Measurements from ENCODE around the gene FSTL4.

Gene FSTL4

DNA sequence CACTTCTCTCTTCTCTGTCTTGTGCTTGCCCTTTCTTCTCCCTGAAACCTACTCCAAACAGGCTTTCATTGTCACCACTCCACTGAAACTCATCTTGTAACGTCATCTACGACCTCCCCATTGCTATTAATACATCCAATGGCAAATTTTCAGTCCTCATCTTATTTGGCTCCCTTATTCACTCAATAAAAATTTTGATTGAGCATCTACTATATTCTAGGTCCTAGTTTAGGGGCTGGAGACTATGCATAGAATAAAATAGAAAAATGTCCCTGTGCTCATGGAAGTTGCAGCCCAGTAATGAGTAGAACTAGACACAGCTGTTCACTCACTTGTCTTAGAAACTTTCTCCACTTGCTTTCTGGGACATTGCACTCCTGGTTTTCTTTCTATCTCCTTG, 24.9 kb upstream of the FSTL4 start:
- DNase-seq (ENCODE audit: insufficient read length, low spot score) (no peak), FAIRE-seq (no peak)
- TF ChIP-seq, protein P1, sequence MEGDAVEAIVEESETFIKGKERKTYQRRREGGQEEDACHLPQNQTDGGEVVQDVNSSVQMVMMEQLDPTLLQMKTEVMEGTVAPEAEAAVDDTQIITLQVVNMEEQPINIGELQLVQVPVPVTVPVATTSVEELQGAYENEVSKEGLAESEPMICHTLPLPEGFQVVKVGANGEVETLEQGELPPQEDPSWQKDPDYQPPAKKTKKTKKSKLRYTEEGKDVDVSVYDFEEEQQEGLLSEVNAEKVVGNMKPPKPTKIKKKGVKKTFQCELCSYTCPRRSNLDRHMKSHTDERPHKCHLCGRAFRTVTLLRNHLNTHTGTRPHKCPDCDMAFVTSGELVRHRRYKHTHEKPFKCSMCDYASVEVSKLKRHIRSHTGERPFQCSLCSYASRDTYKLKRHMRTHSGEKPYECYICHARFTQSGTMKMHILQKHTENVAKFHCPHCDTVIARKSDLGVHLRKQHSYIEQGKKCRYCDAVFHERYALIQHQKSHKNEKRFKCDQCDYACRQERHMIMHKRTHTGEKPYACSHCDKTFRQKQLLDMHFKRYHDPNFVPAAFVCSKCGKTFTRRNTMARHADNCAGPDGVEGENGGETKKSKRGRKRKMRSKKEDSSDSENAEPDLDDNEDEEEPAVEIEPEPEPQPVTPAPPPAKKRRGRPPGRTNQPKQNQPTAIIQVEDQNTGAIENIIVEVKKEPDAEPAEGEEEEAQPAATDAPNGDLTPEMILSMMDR (IDR thresholded peaks at IDR 0.05; ENCODE audit: insufficient read depth, missing control alignments): no peak

DNA sequence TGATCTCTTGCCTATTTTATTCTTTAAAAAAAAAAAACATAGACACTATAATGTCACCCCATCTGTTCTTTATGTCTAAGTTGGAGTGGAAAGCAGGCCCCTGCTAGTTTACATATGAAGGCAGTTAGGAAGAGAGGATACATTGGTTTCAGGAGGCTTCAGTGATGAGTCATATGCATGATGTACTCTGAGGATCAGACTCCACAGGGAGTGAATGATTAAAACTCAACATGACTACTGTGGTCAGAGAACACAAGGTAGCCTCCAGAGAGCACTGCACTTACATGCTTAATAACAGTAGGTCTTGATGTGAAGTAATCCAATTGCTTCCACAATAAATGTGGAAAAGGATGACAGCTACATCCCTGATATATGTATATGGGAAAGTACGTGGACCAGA, 22.7 kb upstream of the FSTL4 start:
- no peak for FAIRE-seq

DNA sequence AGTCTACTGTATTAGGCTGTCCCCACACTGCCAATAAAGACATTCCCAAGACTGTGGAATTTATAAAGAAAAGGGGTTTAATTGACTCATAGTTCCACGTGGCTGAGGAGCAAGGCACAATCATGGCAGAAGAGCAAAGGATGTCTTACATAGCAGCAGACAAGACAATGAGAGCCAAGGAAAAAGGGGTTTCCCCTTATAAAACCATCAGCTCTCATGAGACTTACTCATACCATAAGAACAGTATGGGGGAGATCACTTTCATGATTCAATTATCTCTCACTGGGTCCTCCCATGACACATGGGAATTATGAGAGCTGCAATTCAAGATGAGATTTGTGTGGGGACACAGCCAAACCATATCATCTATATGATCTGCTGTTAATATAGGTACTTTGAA, 14.8 kb upstream of the FSTL4 start:
- FAIRE-seq (no peak), DNase-seq (ENCODE audit: insufficient read length, low spot score) (no peak)
- TF ChIP-seq, protein P1 (IDR thresholded peaks at IDR 0.05; ENCODE audit: insufficient read depth, missing control alignments): no peak

More for the DNA sequence above, 22.7 kb upstream of the FSTL4 start:
- no peak for DNase-seq (ENCODE audit: insufficient read length, low spot score)
- TF ChIP-seq, protein P1 (IDR thresholded peaks at IDR 0.05; ENCODE audit: insufficient read depth, missing control alignments): no peak

DNA sequence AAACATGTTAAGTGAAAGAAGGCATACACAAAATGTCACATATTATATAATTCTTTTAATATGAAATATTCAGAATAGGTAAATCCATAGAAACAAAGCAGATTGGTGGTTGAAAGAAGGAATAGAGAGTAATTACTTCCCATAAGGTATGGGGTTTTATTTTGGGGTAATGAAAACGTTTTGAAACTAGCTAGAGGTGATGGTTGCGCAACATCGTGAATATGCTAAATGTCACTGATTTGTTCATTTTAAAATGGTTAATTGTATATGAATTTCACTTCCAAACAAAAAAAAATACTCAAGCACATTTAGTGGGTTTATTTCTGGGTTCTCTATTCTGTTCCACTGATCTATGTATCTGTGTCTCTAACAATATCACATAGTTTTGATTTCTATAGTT, 12.0 kb upstream of the FSTL4 start:
- no peak for FAIRE-seq
- TF ChIP-seq, protein P1 (IDR thresholded peaks at IDR 0.05; ENCODE audit: insufficient read depth, missing control alignments): no peak
- no peak for DNase-seq (ENCODE audit: insufficient read length, low spot score)

DNA sequence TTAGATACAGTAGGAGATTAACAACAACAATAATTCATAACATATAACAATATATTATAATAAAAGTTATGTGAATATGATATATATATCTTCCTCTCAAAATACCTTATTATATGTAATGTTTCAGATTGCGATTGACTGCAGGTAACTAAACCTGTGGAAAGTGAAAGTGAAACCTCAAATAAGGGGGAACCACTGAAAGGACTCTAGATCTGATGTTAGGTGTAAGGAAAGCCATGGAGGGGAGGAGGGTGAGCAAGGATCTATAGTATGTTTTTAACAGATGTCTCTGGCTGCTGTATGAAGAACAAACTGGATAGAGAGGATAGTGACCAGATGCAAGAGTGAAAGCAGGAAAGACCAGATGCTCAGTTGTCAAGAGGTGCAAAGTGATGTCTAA, 5.8 kb upstream of the FSTL4 start:
- DNase-seq (ENCODE audit: insufficient read length, low spot score) (no peak), FAIRE-seq (no peak)
- TF ChIP-seq, protein P1 (IDR thresholded peaks at IDR 0.05; ENCODE audit: insufficient read depth, missing control alignments): no peak

DNA sequence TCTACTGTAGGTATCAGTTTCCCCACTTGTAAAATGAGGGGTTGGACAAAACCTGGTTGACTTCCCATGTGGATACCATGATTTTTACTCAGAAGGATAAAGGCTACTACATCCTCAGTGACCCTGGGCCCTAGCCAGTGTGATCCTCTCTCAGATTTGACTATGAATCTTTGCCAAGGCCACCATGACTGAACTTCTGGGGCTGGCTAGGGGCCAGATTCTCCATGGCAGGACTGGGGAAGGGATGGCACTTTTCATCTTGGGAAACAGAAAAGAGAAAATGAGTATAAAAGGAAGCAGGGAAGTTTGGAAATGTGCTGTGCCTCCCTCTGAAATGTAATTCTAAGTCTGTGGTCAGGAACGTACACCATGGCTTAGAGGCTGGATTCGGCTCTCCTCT, 1.4 kb upstream of the FSTL4 start:
- TF ChIP-seq, protein P1 (IDR thresholded peaks at IDR 0.05; ENCODE audit: insufficient read depth, missing control alignments): no peak
- DNase-seq (ENCODE audit: insufficient read length, low spot score) (no peak), FAIRE-seq (no peak)

DNA sequence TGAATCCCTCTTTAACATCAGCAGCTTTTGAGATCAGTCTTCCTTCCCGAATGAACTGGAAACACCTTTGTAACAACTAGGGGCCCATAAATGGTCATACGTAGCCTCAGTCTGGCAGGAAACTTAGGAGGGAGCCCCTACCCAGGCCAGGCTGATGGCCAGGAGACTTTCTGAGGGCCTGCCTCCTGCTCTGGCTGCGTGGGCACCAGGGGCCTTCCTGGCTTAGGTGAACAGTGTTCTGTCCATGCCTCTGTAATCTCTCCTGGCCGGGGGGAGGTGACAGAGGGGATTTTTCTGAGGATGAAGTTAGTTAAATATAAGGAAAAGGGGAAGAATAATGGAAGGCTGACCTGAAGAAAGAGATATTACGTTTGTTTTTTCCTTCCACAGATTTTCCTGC, 843 bp upstream of the FSTL4 start:
- TF ChIP-seq, protein P1 (IDR thresholded peaks at IDR 0.05; ENCODE audit: insufficient read depth, missing control alignments): no peak
- FAIRE-seq (no peak), DNase-seq (ENCODE audit: insufficient read length, low spot score) (no peak)

Data from D721Med (cell line).